Skin of body (tissue), 2 donors: ENCODE results near the gene MGAT5. TPM values are rescaled to one million over a fixed set of nuclear protein-coding genes. Genes with fewer than 3 reads are reported as not detected.

Source experiments
- DNase-seq: peaks from one replicate; lab custom pipeline; 2025; lab: John Stamatoyannopoulos, UW
- total RNA-seq: library from RNA; depleted of rRNA; stranded (reverse); fragments of >200 nt; gene quantifications from one replicate; pipeline ENCODE4 v1.2.3, GENCODE V29; 2014

MGAT5 gene
- total RNA-seq, 1 donor from 2014 or later: 34.1 TPM

GRCh38 chr2:134333646-134334189 is 79.8 kb downstream of the MGAT5 start:
- no peak for DNase-seq

DNA sequence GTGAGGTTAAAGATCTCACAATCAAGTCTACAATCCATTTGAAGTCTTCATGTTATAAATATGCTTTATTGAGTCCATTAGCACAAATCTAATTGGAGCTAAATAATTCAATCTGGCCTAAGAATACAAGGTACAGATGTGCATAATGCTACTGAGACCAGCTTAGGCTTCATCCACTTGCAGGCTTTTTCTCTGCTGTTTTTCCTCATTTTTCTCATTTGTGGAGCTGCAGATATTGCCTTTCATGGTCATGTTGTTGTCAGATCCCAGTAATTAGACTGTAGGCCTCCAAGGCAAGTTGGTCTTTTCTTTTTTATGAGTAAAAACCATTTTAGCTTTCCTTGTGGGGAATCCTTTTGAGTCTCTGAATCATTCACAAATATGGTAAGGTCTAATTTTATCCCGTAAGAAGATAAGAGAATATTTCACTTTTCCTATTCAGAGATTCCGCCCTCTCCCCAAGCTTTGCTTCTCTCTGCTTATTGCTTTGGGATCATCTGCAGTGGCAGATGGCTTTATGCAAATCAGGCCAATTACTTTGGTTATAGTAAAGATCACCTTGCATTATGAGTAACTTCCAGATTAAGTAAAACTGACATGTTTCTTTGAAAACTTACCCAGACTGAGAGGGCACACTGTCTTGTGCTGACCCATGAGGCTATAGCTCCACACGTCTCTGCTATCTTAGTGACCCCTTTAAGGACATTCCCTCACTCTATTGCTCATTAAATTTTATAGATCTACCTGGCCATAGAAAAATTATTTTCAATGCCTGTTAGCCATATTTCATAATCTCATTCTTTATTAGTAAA is 80.9 kb downstream of the MGAT5 start:
- no peak for DNase-seq

GRCh38 chr2:134335601-134336000 is 81.7 kb downstream of the MGAT5 start:
- DNase-seq: no peak

DNA sequence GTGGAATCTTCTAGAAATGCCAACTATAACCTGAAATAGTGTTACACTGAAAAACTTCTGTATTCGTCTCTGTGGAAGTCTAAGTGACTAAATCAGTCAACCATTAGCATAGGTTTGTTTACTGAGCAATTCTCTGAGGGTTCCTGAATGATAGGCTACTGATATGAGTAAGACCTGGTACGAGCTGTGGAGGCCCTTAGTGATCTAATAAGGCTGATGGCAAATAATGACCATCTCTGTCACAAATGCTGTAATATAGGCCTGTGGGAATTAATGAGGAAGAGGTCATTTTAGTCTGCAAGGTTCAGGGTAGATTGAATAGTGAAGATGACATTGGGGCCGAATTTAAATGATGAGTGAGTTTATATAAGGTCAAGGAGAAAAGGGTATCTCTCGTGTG is 82.5 kb downstream of the MGAT5 start:
- no peak for DNase-seq

DNA sequence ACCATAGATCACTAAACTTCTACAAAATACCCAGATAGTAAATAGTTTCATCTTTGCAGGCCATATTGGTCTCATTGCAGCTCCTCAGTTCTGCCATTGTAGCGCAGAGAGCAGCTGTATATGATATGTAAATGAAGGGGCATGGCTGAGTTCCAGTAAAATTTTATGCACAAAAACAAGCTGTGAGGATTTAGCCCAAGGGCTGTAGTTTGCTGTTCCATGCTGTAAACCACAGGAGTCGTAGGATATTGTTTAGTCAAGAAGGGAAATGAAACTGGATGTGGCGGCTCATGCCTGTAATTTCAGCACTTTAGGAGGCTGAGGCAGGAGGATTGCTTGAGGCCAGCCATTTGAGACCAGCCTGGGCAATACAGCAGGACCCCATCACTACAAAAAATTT is 83.0 kb downstream of the MGAT5 start:
- no peak for DNase-seq

DNA sequence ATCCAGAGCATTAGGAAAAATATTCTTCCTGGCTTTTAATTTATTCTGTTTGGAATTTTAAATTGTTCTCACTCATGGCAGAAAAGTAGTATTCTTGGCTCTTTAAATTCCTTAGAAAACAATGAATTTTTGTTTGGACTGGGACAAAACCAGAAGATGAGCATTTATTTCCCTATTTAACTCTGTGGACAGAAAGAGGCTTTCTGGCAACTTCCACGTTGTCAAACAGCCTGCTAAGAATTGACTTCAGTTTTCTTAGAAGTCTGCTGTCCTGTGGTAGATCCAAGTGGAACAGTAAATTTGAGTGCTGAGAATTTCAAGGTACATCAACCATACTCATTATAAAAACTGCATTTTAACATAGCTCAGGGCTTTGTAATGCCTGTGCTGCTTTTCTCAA is 83.8 kb downstream of the MGAT5 start:
- no peak for DNase-seq

- DNase-seq: no peak
Observed at GRCh38 chr2:134338208-134338607, 84.3 kb downstream of the MGAT5 start.

DNA sequence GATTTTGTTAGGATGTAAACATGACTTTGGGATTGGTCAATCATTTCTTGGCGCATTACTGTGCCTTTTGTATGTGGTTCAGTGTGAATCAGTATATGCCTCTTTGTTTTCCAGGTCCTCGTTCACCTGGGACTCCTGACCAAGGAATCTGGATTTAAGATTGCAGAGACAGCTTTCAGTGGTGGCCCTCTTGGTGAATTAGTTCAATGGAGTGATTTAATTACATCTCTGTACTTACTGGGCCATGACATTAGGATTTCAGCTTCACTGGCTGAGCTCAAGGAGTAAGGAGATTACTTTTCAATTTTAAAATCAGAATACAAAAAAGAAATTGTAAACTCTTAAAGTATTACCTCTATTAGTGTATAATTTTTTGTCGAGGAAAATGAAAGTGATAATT is 87.6 kb downstream of the MGAT5 start:
- no peak for DNase-seq

GRCh38 chr2:134344954-134345697 is 91.3 kb downstream of the MGAT5 start:
- no peak for DNase-seq

- DNase-seq: no peak
Observed at GRCh38 chr2:134346141-134346540, 92.3 kb downstream of the MGAT5 start.

- DNase-seq: no peak
Observed at GRCh38 chr2:134347756-134348155, 93.9 kb downstream of the MGAT5 start.

- DNase-seq: no peak
Observed at GRCh38 chr2:134348239-134348638, 94.4 kb downstream of the MGAT5 start.

- no peak for DNase-seq
Observed at GRCh38 chr2:134348760-134349159, 94.9 kb downstream of the MGAT5 start.

- no peak for DNase-seq
Observed at GRCh38 chr2:134351016-134351415, 97.1 kb downstream of the MGAT5 start.

- no peak for DNase-seq
Observed at GRCh38 chr2:134351899-134352298, 98.0 kb downstream of the MGAT5 start.

- DNase-seq: no peak
Observed at GRCh38 chr2:134352844-134353243, 99.0 kb downstream of the MGAT5 start.

- DNase-seq: no peak
Observed at GRCh38 chr2:134354611-134355010, 100.7 kb downstream of the MGAT5 start.

- DNase-seq: no peak
Observed at GRCh38 chr2:134357814-134358213, 103.9 kb downstream of the MGAT5 start.

GRCh38 chr2:134359367-134360081 is 105.7 kb downstream of the MGAT5 start:
- DNase-seq: no peak

- DNase-seq: no peak
Observed at GRCh38 chr2:134360745-134361487, 107.0 kb downstream of the MGAT5 start.

DNA sequence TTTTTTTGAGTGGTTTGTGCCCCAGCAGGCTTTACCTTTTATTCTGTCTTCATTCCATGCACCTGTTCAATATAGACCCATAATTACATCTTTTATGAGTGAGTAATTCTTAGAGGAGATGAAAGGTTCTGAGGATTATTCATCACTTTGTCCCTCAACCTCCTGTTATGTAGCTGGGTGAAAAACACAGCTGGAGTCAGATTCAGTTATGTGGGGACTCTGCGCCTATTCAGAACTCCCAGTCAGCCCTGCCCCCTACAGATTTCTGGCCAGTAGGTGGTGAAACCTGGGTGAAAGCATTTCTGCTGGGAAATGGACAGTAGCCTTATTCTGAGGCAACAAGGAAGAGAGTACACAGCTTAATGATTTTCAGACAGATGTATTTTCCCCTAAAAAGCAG is 107.8 kb downstream of the MGAT5 start:
- DNase-seq: no peak
